HUES48 (cell line): ENCODE data around the gene PDE4D.
"Not testable (repeated sequence)": the region's sequence is repeated elsewhere in the genome, so short reads cannot be mapped to it uniquely, and the experiment has no call there.

Source experiments
- H3K27ac ChIP-seq: one replicate; pipeline ENCODE4 v1.7.0; 2013; ENCODE audit warnings: low read depth, low read length, inconsistent platforms
- H3K27me3 ChIP-seq: 2 replicates; pipeline ENCODE4 v1.6.1; 2013; ENCODE audit warnings: mild to moderate bottlenecking, low read length; ENCODE audit not compliant: control insufficient read depth, insufficient read depth
- H3K36me3 ChIP-seq: 2 replicates; pipeline ENCODE4 v1.6.1; 2013; ENCODE audit warnings: low read length; ENCODE audit not compliant: control insufficient read depth, insufficient read depth
- H3K4me1 ChIP-seq: 2 replicates; pipeline ENCODE4 v1.6.1; 2013; ENCODE audit warnings: mild to moderate bottlenecking, low read length; ENCODE audit not compliant: control insufficient read depth, insufficient read depth
- H3K4me3 ChIP-seq: 2 replicates; pipeline ENCODE4 v1.5.1; 2013; ENCODE audit warnings: mild to moderate bottlenecking, low read depth, low read length
- H3K9ac ChIP-seq: 2 replicates; pipeline ENCODE4 v1.6.1; 2013; ENCODE audit warnings: mild to moderate bottlenecking, low read depth, low read length, moderate library complexity
- H3K9me3 ChIP-seq: 2 replicates; pipeline ENCODE4 v1.6.1; 2013; ENCODE audit warnings: low read length; ENCODE audit not compliant: control insufficient read depth, insufficient read depth

The PDE4D gene

GRCh38 chr5:59575648-59576445 is 317.7 kb downstream of the PDE4D start:
- Histone ChIP-seq H3K27ac (no peak overlapping the region), H3K36me3 (no peaks in the 10 kb centered on the region), H3K9me3 (no peaks in the 10 kb centered on the region)

GRCh38 chr5:59573509-59573908 is 320.0 kb downstream of the PDE4D start:
- not testable (repeated sequence) for H3K9me3 ChIP-seq, H3K36me3 ChIP-seq, H3K27ac ChIP-seq, H3K9ac ChIP-seq, H3K4me3 ChIP-seq, H3K27me3 ChIP-seq
- H3K4me1 ChIP-seq, result peaks cover 29% of the 10 kb centered on the region

More at GRCh38 chr5:59575648-59576445, 317.7 kb downstream of the PDE4D start:
- H3K4me1 ChIP-seq, result peaks cover 9% of the 10 kb centered on the region; the same call in 1 of the 2 replicates
- no peak overlapping the region for H3K4me3 ChIP-seq
- no peaks in the 10 kb centered on the region for H3K27me3 ChIP-seq
- H3K9ac ChIP-seq, result no peak overlapping the region

GRCh38 chr5:59571067-59571466 is 322.5 kb downstream of the PDE4D start:
- no peak overlapping the region for H3K4me3 ChIP-seq
- no peaks in the 10 kb centered on the region for H3K9me3 ChIP-seq
- H3K27me3 ChIP-seq, result no peaks in the 10 kb centered on the region
- H3K27ac ChIP-seq, result no peak overlapping the region
- H3K4me1 ChIP-seq, result peaks cover 30% of the 10 kb centered on the region
- H3K9ac ChIP-seq, result no peak overlapping the region
- no peaks in the 10 kb centered on the region for H3K36me3 ChIP-seq

GRCh38 chr5:59569608-59570334 is 323.8 kb downstream of the PDE4D start:
- H3K4me1 ChIP-seq, result peaks cover 30% of the 10 kb centered on the region

GRCh38 chr5:59569158-59569557 is 324.4 kb downstream of the PDE4D start:
- Histone ChIP-seq H3K4me3 (no peak overlapping the region), H3K4me1 (peaks cover 30% of the 10 kb centered on the region), H3K9me3 (no peaks in the 10 kb centered on the region), H3K36me3 (no peaks in the 10 kb centered on the region), H3K27ac (peak overlapping the region; percentile 92), H3K27me3 (no peaks in the 10 kb centered on the region), H3K9ac (no peak overlapping the region; the same call in 1 of the 2 replicates)

More at GRCh38 chr5:59569608-59570334, 323.8 kb downstream of the PDE4D start:
- H3K27ac ChIP-seq, result peak overlapping the region; percentile 92
- peak overlapping the region; percentile 32 for H3K9ac ChIP-seq
- H3K4me3 ChIP-seq, result no peak overlapping the region
- no peaks in the 10 kb centered on the region for H3K36me3 ChIP-seq
- H3K27me3 ChIP-seq, result no peaks in the 10 kb centered on the region
- no peaks in the 10 kb centered on the region for H3K9me3 ChIP-seq

DNA sequence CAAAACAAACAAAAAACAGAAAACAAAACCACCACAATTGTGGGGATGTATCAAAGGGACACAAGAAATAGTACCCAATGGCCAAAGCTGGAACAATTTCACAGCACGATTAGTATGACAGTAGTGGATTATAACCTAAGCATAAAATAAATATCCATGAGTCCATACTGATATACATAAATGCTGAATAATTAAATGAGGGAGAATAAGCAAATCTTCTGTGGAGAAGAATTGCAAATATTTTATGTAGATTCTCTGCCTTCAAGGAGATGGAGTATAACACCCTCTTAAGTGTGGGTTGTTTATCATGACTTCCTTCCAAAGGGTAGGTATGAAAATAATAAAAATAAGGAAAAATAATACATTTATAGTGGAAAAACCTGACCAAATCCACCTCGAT is 325.4 kb downstream of the PDE4D start:
- H3K9ac ChIP-seq, result no peak overlapping the region
- H3K27ac ChIP-seq, result no peak overlapping the region

DNA sequence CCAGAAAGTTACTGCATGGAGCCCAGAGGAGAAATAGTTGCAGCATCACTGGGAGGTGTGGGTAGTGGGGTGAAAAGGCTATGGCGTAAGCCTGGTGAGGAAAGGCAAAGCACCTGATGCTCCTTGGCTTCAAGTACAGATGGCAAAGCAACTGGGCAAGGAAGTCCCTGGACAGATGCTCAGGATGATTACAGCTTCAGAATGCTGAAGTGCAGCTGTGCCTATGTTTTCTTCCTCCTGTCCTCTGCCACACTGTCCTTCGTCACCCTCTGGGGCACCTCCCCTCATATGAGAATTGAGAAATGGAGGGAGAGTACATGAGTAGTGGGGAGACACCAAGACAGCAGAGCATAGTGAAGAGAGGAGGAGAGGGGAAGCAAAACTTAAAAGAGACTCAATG is 328.0 kb downstream of the PDE4D start:
- H3K27ac ChIP-seq, result no peak overlapping the region

More for the DNA sequence above, 325.4 kb downstream of the PDE4D start:
- no peak overlapping the region for H3K4me3 ChIP-seq
- H3K27me3 ChIP-seq, result no peaks in the 10 kb centered on the region
- no peaks in the 10 kb centered on the region for H3K9me3 ChIP-seq
- H3K36me3 ChIP-seq, result no peaks in the 10 kb centered on the region
- H3K4me1 ChIP-seq, result peaks cover 36% of the 10 kb centered on the region

DNA sequence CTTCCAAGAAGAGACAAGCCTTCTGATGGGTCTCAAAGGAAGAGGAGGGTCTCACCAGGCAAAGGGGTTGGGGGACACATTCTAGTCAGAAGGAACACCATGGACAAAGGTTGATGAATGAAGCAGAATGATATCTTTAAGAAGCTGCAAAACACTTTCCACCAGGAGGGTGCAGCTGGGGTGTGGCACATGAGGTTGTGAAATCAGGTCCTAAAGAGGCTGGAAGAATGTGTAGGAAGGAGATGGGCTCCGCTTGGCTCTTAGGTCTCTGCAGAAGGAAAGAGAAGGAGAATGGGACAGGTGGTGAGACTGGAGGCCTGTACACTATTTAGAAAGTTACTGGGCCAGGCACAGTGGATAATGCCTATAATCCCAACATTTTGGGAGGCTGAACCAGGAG is 328.6 kb downstream of the PDE4D start:
- H3K4me3 ChIP-seq, result no peak overlapping the region
- peaks cover 37% of the 10 kb centered on the region for H3K4me1 ChIP-seq
- no peak overlapping the region for H3K9ac ChIP-seq
- no peak overlapping the region for H3K27ac ChIP-seq
- H3K9me3 ChIP-seq, result no peaks in the 10 kb centered on the region
- no peaks in the 10 kb centered on the region for H3K27me3 ChIP-seq
- no peaks in the 10 kb centered on the region for H3K36me3 ChIP-seq

More for the DNA sequence above, 328.0 kb downstream of the PDE4D start:
- no peak overlapping the region for H3K4me3 ChIP-seq
- H3K9ac ChIP-seq, result no peak overlapping the region
- H3K4me1 ChIP-seq, result peaks cover 43% of the 10 kb centered on the region
- no peaks in the 10 kb centered on the region for H3K27me3 ChIP-seq
- no peaks in the 10 kb centered on the region for H3K36me3 ChIP-seq
- no peaks in the 10 kb centered on the region for H3K9me3 ChIP-seq

GRCh38 chr5:59562756-59563389 is 330.7 kb downstream of the PDE4D start:
- H3K27ac ChIP-seq, result peak overlapping the region; percentile 83
- H3K9ac ChIP-seq, result no peak overlapping the region
- 0 out of 2 replicates have a peak overlapping the region, but pooled peaks have one; percentile 18 for H3K4me3 ChIP-seq
- H3K27me3 ChIP-seq, result no peaks in the 10 kb centered on the region
- H3K36me3 ChIP-seq, result no peaks in the 10 kb centered on the region
- no peaks in the 10 kb centered on the region for H3K9me3 ChIP-seq
- H3K4me1 ChIP-seq, result peaks cover 28% of the 10 kb centered on the region

DNA sequence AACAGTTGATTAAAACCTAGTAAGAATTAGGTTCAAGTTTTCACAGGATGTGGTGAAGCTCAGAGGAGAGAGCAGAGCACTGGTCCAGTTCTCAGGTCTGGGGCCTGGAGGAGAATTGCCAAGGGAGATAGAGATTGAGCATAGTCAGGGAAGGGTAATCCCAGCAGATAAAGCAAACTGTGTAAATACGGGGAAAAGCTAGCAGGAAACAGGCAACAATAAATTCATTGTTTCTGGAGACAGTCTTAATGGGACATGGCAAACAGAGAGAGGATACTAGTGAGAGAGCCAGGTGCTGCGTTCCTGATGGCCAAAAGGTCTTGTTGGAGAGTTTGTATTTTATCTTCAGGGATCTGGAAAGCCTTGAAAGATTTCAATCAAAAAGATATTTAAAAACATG is 333.0 kb downstream of the PDE4D start:
- Histone ChIP-seq H3K27me3 (no peaks in the 10 kb centered on the region), H3K27ac (no peak overlapping the region), H3K36me3 (no peaks in the 10 kb centered on the region), H3K4me1 (peaks cover 44% of the 10 kb centered on the region), H3K9ac (no peak overlapping the region), H3K9me3 (no peaks in the 10 kb centered on the region), H3K4me3 (no peak overlapping the region)

- no peak overlapping the region for H3K27ac ChIP-seq
- H3K9me3 ChIP-seq, result no peaks in the 10 kb centered on the region
- H3K36me3 ChIP-seq, result no peaks in the 10 kb centered on the region
- no peak overlapping the region for H3K9ac ChIP-seq
- no peak overlapping the region for H3K4me3 ChIP-seq
- H3K4me1 ChIP-seq, result peaks cover 47% of the 10 kb centered on the region
- H3K27me3 ChIP-seq, result no peaks in the 10 kb centered on the region
Measured at GRCh38 chr5:59559847-59560246, 333.7 kb downstream of the PDE4D start.
